Right cardiac atrium (tissue), 5 donors: ENCODE data around the gene DLG2. TPM values are rescaled to one million over a fixed set of nuclear protein-coding genes. Genes with fewer than 3 reads are reported as not detected.

Source experiments
- ATAC-seq, 2 donors: fragments of 200-7000 bp; cut with Tn5 transposase; one replicate each; pipeline versions ENCODE4 v1.8.0 to v1.9.1; 2020; ENCODE audit warnings: moderate library complexity in 2 of 2, mild to moderate bottlenecking in 1 of 2
- DNase-seq, 3 donors: peaks; one replicate each; pipeline ENCODE4 v3.0.0-alpha.2; 2020
- H3K27ac ChIP-seq: one replicate; pipeline ENCODE4 v1.5.1; 2013; ENCODE audit warnings: mild to moderate bottlenecking, low read length, control low read depth, moderate library complexity
- H3K27me3 ChIP-seq: one replicate; pipeline ENCODE4 v1.6.1; 2013; ENCODE audit not compliant: control insufficient read depth, insufficient read depth
- H3K4me1 ChIP-seq: one replicate; pipeline ENCODE4 v1.6.1; 2013; ENCODE audit warnings: low read length; ENCODE audit not compliant: control insufficient read depth, insufficient read depth
- H3K4me3 ChIP-seq: one replicate; pipeline ENCODE4 v1.5.1; 2013; ENCODE audit warnings: low read length, control low read depth
- H3K9me3 ChIP-seq: one replicate; pipeline ENCODE4 v1.6.1; 2013; ENCODE audit warnings: low read length; ENCODE audit not compliant: control insufficient read depth
- WGBS: extraction: QIAGEN DNeasy Blood & Tissue Kit; methylation state at CpG from one replicate; pipeline ENCODE4 v1.1.7; 2013; 5-methylcytosine and 5-hydroxymethylcytosine counted together
- intact Hi-C, 4 donors: fragments of 100-400 bp; cut with DNase I; formaldehyde crosslinking; loops; one replicate each; pipeline versions ENCODE4 v1.11.0 to v1.14.0; 2022 to 2023
- polyA plus RNA-seq: library from polyadenylated mRNA; stranded (reverse); fragments of 200-250 nt; gene quantifications from one replicate; pipeline ENCODE4 v1.2.3, GENCODE V29; 2013
- total RNA-seq, 4 donors: library from RNA; stranded (reverse); fragmentation: NEBNext Ultra II Directional; extraction: Animal tissue kit (Norgen Biotek cat#: 25700); gene quantifications; one replicate each; pipeline ENCODE4 v1.2.1, GENCODE V29; 2021
- donor health status: healthy with polysubstance abuse.
- donor health status: DM: no; HTN: yes; CAD: no.
- donor health status: DM: no; HTN: no; CAD: no.
- donor health status: DM: no; HTN: yes; CAD: no; lungs with severe emphysema.
- donor health status: DM: yes; HTN: yes; CAD: no.

DLG2 gene
- total and polyA plus RNA-seq, 5 donors = 2.3 to 10.5 (median 9.4) TPM

- Histone ChIP-seq H3K4me1 (no peaks in the 10 kb centered on the region), H3K4me3 (no peak overlapping the region), H3K9me3 (no peaks in the 10 kb centered on the region), H3K27ac (no peak overlapping the region), H3K27me3 (no peaks in the 10 kb centered on the region)
- intact Hi-C loops = no loop called here
- ATAC-seq (no peak), DNase-seq (no peak)
- 20% methylated on average over 1 of the region's 1 CpG for WGBS
Measured at GRCh38 chr11:84905411-84905810, 721.7 kb downstream of the DLG2 start.

- no peak overlapping the region for H3K27ac ChIP-seq
- peak; percentile 67 to 92 for ATAC-seq
- 37% methylated on average over 3 of the region's 3 CpGs for WGBS
Measured at GRCh38 chr11:84902445-84902844, 724.7 kb downstream of the DLG2 start.

GRCh38 chr11:84901991-84902390 lies 725.2 kb downstream of the DLG2 start:
- ATAC-seq = peak; percentile 51 to 83
- no peaks in the 10 kb centered on the region for H3K9me3 ChIP-seq
- no peak overlapping the region for H3K4me3 ChIP-seq
- H3K27ac ChIP-seq = no peak overlapping the region
- DNase-seq = no peak
- no peaks in the 10 kb centered on the region for H3K27me3 ChIP-seq
- WGBS = 25% methylated on average over 1 of the region's 1 CpG
- intact Hi-C loops = no loop called here
- no peaks in the 10 kb centered on the region for H3K4me1 ChIP-seq

More at GRCh38 chr11:84902445-84902844, 724.7 kb downstream of the DLG2 start:
- no peaks in the 10 kb centered on the region for H3K27me3 ChIP-seq
- no peak overlapping the region for H3K4me3 ChIP-seq
- H3K9me3 ChIP-seq = no peaks in the 10 kb centered on the region
- H3K4me1 ChIP-seq = no peaks in the 10 kb centered on the region
- intact Hi-C loops = no loop called here
- DNase-seq = no peak

- Histone ChIP-seq H3K4me3 (no peak overlapping the region), H3K4me1 (no peaks in the 10 kb centered on the region), H3K9me3 (no peaks in the 10 kb centered on the region), H3K27ac (no peak overlapping the region), H3K27me3 (no peaks in the 10 kb centered on the region)
- intact Hi-C loops = no loop called here
- no peak for DNase-seq
- no peak for ATAC-seq
Measured at GRCh38 chr11:84899740-84900139, 727.4 kb downstream of the DLG2 start.

- Histone ChIP-seq H3K4me3 (no peak overlapping the region), H3K4me1 (no peaks in the 10 kb centered on the region), H3K27ac (no peak overlapping the region), H3K27me3 (no peaks in the 10 kb centered on the region), H3K9me3 (no peaks in the 10 kb centered on the region)
- DNase-seq = no peak
- WGBS = 86% methylated on average over 2 of the region's 2 CpGs
- ATAC-seq = no peak
- intact Hi-C loops = no loop called here
Measured at GRCh38 chr11:84899134-84899533, 728.0 kb downstream of the DLG2 start.

GRCh38 chr11:84894666-84895065 lies 732.5 kb downstream of the DLG2 start:
- WGBS = 88% methylated on average over 2 of the region's 2 CpGs
- Histone ChIP-seq H3K27me3 (no peaks in the 10 kb centered on the region), H3K9me3 (no peaks in the 10 kb centered on the region), H3K27ac (no peak overlapping the region), H3K4me1 (no peaks in the 10 kb centered on the region), H3K4me3 (no peak overlapping the region)
- intact Hi-C loops = no loop called here
- ATAC-seq (no peak), DNase-seq (no peak)

- 52% methylated on average over 3 of the region's 3 CpGs for WGBS
- no peak overlapping the region for H3K27ac ChIP-seq
- no peak for ATAC-seq
- intact Hi-C loops = no loop called here
- no peaks in the 10 kb centered on the region for H3K4me1 ChIP-seq
- no peak for DNase-seq
- no peaks in the 10 kb centered on the region for H3K27me3 ChIP-seq
- H3K9me3 ChIP-seq = no peaks in the 10 kb centered on the region
- no peak overlapping the region for H3K4me3 ChIP-seq
Measured at GRCh38 chr11:84890676-84891075, 736.5 kb downstream of the DLG2 start.

- no peak for DNase-seq
- H3K9me3 ChIP-seq = no peaks in the 10 kb centered on the region
- H3K4me3 ChIP-seq = no peak overlapping the region
- no peak overlapping the region for H3K27ac ChIP-seq
- intact Hi-C loops = no loop called here
- H3K4me1 ChIP-seq = no peaks in the 10 kb centered on the region
- no peaks in the 10 kb centered on the region for H3K27me3 ChIP-seq
- WGBS = 82% methylated on average over 3 of the region's 3 CpGs
- ATAC-seq = no peak
Measured at GRCh38 chr11:84889556-84889955, 737.6 kb downstream of the DLG2 start.

GRCh38 chr11:84887055-84887629 lies 740.0 kb downstream of the DLG2 start:
- ATAC-seq (no peak), DNase-seq (no peak)
- no peaks in the 10 kb centered on the region for H3K4me1 ChIP-seq
- H3K27me3 ChIP-seq = no peaks in the 10 kb centered on the region
- intact Hi-C loops = no loop called here
- WGBS = 51% methylated on average over 3 of the region's 3 CpGs
- no peak overlapping the region for H3K27ac ChIP-seq
- H3K4me3 ChIP-seq = no peak overlapping the region
- H3K9me3 ChIP-seq = no peaks in the 10 kb centered on the region

GRCh38 chr11:84886344-84886743 lies 740.8 kb downstream of the DLG2 start:
- DNase-seq (no peak), ATAC-seq (peak in 1 of 2 donors; percentile 48)
- 6% methylated on average over 1 of the region's 1 CpG for WGBS
- Histone ChIP-seq H3K27me3 (no peaks in the 10 kb centered on the region), H3K4me3 (no peak overlapping the region), H3K9me3 (no peaks in the 10 kb centered on the region), H3K4me1 (no peaks in the 10 kb centered on the region), H3K27ac (no peak overlapping the region)
- intact Hi-C loops = no loop called here

GRCh38 chr11:84884836-84885235 lies 742.3 kb downstream of the DLG2 start:
- Histone ChIP-seq H3K4me1 (no peaks in the 10 kb centered on the region), H3K9me3 (no peaks in the 10 kb centered on the region)
- 92% methylated on average over 2 of the region's 2 CpGs for WGBS

GRCh38 chr11:84882056-84882455 lies 745.1 kb downstream of the DLG2 start:
- no peak overlapping the region for H3K27ac ChIP-seq
- H3K27me3 ChIP-seq = no peaks in the 10 kb centered on the region
- H3K4me1 ChIP-seq = no peaks in the 10 kb centered on the region
- WGBS = 56% methylated on average over 2 of the region's 2 CpGs
- H3K9me3 ChIP-seq = no peaks in the 10 kb centered on the region
- ATAC-seq (no peak), DNase-seq (no peak)
- H3K4me3 ChIP-seq = no peak overlapping the region
- intact Hi-C loops = no loop called here

More at GRCh38 chr11:84884836-84885235, 742.3 kb downstream of the DLG2 start:
- Histone ChIP-seq H3K27me3 (no peaks in the 10 kb centered on the region), H3K4me3 (no peak overlapping the region), H3K27ac (no peak overlapping the region)
- ATAC-seq (no peak), DNase-seq (no peak)
- intact Hi-C loops = no loop called here
